Jurkat, Clone E6-1 (cell line): ENCODE data around the gene AMZ1.
"Not testable (repeated sequence)": the region's sequence is repeated elsewhere in the genome, so short reads cannot be mapped to it uniquely, and the experiment has no call there.

Experiments
- DNase-seq: peaks from one replicate; pipeline ENCODE4 v3.0.0-alpha.2; 2011; ENCODE audit warnings: low read depth, low spot score
- H3K4me3 ChIP-seq: 2 replicates; pipeline ENCODE4 v1.5.1; 2011; ENCODE audit warnings: mild to moderate bottlenecking, low read length, control low read depth, moderate library complexity

Gene AMZ1

GRCh38 chr7:2663960-2664359 lies 24.0 kb upstream of the AMZ1 start:
- no peak overlapping the region for H3K4me3 ChIP-seq
- no peak for DNase-seq

GRCh38 chr7:2665359-2665791 lies 22.6 kb upstream of the AMZ1 start:
- no peak for DNase-seq
- H3K4me3 ChIP-seq = no peak overlapping the region

GRCh38 chr7:2666155-2666554 lies 21.8 kb upstream of the AMZ1 start:
- DNase-seq = no peak
- no peak overlapping the region for H3K4me3 ChIP-seq

GRCh38 chr7:2666588-2667250 lies 21.3 kb upstream of the AMZ1 start:
- DNase-seq = no peak

GRCh38 chr7:2667843-2668242 lies 20.2 kb upstream of the AMZ1 start:
- DNase-seq = no peak
- no peak overlapping the region for H3K4me3 ChIP-seq

More at GRCh38 chr7:2666588-2667250, 21.3 kb upstream of the AMZ1 start:
- no peak overlapping the region for H3K4me3 ChIP-seq

GRCh38 chr7:2668401-2668800 lies 19.6 kb upstream of the AMZ1 start:
- no peak for DNase-seq
- H3K4me3 ChIP-seq = no peak overlapping the region

- no peak for DNase-seq
- H3K4me3 ChIP-seq = no peak overlapping the region
Measured at GRCh38 chr7:2670171-2670570, 17.8 kb upstream of the AMZ1 start.

GRCh38 chr7:2670720-2671391 lies 17.1 kb upstream of the AMZ1 start:
- DNase-seq = peak; percentile 48
- H3K4me3 ChIP-seq = no peak overlapping the region

- not testable (repeated sequence) for DNase-seq, H3K4me3 ChIP-seq
Measured at GRCh38 chr7:2673214-2673613, 14.8 kb upstream of the AMZ1 start.

GRCh38 chr7:2673934-2674333 lies 14.1 kb upstream of the AMZ1 start:
- no peak overlapping the region for H3K4me3 ChIP-seq
- no peak for DNase-seq

GRCh38 chr7:2675256-2675764 lies 12.7 kb upstream of the AMZ1 start:
- H3K4me3 ChIP-seq = no peak overlapping the region
- DNase-seq = no peak

GRCh38 chr7:2676576-2676975 lies 11.4 kb upstream of the AMZ1 start:
- H3K4me3 ChIP-seq, DNase-seq: not testable (repeated sequence)

- not testable (repeated sequence) for DNase-seq, H3K4me3 ChIP-seq
Measured at GRCh38 chr7:2678454-2678853, 9.5 kb upstream of the AMZ1 start.

GRCh38 chr7:2679135-2680127 lies 8.6 kb upstream of the AMZ1 start:
- not testable (repeated sequence) for DNase-seq, H3K4me3 ChIP-seq

GRCh38 chr7:2680256-2680655 lies 7.7 kb upstream of the AMZ1 start:
- DNase-seq = no peak

GRCh38 chr7:2680792-2681490 lies 7.1 kb upstream of the AMZ1 start:
- no peak overlapping the region for H3K4me3 ChIP-seq
- peak; percentile 20 for DNase-seq

More at GRCh38 chr7:2680256-2680655, 7.7 kb upstream of the AMZ1 start:
- H3K4me3 ChIP-seq = no peak overlapping the region

- no peak for DNase-seq
Measured at GRCh38 chr7:2681929-2682799, 5.8 kb upstream of the AMZ1 start.

GRCh38 chr7:2684501-2684900 lies 3.5 kb upstream of the AMZ1 start:
- no peak for DNase-seq
- H3K4me3 ChIP-seq = no peak overlapping the region

More at GRCh38 chr7:2681929-2682799, 5.8 kb upstream of the AMZ1 start:
- no peak overlapping the region for H3K4me3 ChIP-seq
